ENCODE measurements around the gene SLC25A27.
"Not testable (repeated sequence)": the region's sequence is repeated elsewhere in the genome, so short reads cannot be mapped to it uniquely, and the experiment has no call there.

The SLC25A27 gene, protein sequence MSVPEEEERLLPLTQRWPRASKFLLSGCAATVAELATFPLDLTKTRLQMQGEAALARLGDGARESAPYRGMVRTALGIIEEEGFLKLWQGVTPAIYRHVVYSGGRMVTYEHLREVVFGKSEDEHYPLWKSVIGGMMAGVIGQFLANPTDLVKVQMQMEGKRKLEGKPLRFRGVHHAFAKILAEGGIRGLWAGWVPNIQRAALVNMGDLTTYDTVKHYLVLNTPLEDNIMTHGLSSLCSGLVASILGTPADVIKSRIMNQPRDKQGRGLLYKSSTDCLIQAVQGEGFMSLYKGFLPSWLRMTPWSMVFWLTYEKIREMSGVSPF

GRCh38 chr6:46652603-46653438, at the start of gene SLC25A27, which contains the start of gene CYP39A1:
TSS of gene SLC25A27 (plus strand) at chr6:46652975. CDS start at chr6:46653193, 218 bp downstream.
TSS of gene CYP39A1 (minus strand) at chr6:46652818. CDS start at chr6:46652582, 236 bp downstream.
- DNase-seq: peak; percentile 89

- DNase-seq: no peak
Measured at GRCh38 chr6:46605091-46605797, 47.5 kb upstream of the SLC25A27 start.

GRCh38 chr6:46606338-46606737, 46.4 kb upstream of the SLC25A27 start:
- DNase-seq: no peak

GRCh38 chr6:46610862-46611553, 41.8 kb upstream of the SLC25A27 start:
- no peak for DNase-seq

DNA sequence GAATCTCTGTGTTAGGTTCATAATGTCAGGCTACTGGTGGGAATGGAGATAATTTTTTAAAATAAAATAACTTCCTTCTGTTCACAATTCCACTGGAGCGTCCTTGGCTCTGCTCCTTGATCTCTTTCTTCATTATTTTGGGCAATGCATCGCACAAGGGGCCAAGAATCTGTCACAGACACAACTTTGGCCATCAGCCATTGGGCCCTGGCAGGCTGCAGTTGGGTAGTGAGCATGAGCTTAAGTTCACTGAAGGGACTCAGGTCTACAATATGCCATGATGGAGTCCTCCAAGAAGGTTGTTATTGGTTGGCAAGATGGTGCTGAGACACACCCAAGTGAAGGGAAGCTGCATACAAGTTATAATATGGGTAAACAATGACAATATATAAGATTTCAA, 40.1 kb upstream of the SLC25A27 start:
- no peak for DNase-seq

DNA sequence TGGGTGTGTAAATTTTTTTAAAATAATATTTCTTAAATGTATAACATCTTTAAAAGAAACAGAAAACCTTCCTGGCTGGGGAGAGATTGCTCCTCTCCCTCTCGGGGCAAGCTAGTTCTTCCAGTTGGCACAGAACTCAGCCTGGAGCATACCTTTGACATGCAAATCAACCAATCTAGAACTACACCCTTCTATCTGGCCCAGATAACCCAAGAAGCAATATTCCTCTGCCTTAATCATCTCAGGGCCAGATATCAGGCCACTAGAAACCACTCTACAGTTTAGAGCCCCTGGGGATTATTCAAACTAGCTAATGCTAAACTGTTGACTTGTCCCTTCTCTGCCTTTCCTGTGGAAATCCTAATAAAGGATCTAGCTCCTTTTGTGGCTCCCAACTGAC, 34.0 kb upstream of the SLC25A27 start:
- DNase-seq: no peak

GRCh38 chr6:46626228-46626909, 26.4 kb upstream of the SLC25A27 start:
- no peak for DNase-seq

DNA sequence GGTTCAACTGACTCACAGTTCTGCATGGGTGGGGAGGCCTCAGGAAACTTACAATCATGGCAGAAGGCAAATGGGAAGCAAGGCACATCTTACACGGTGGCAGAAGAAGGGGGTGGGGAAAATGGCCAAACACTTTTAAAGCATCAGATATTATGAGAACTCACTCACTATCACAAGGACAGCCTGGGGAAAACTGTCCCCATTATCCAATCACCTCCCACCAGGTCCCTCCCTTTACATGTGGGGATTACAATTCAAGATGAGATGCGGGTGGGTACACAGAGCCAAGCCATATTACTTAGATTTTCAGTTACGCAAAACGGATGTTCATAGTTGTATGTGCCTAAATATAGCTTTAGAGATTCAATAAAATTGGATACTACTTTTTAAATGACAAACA, 25.8 kb upstream of the SLC25A27 start:
- DNase-seq: no peak

GRCh38 chr6:46628498-46628897, 24.3 kb upstream of the SLC25A27 start:
- DNase-seq: no peak

GRCh38 chr6:46628976-46629375, 23.8 kb upstream of the SLC25A27 start:
- no peak for DNase-seq

- no peak for DNase-seq
Measured at GRCh38 chr6:46629691-46630090, 23.1 kb upstream of the SLC25A27 start.

GRCh38 chr6:46632053-46632452, 20.7 kb upstream of the SLC25A27 start:
- no peak for DNase-seq

DNA sequence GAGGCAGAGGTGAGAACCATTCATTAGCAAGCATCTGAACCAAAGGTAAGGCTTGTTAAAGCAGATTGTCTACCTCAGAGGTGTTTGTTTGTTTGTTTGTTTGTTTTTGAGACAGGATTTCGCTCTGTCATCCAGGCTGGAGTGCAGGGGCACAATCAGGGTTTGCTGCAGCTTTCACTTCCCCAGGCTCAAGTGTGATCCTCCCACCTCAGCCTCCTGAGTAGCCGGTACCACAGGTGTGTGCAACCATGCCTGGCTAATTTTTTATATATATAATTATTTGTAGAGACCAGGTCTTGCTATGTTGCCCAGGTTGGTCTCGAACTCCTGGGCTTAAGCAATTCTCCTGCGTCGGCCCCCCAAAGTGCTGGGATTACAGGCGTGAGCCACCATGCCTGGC, 17.3 kb upstream of the SLC25A27 start:
- DNase-seq: no peak

- no peak for DNase-seq
Measured at GRCh38 chr6:46637145-46637544, 15.6 kb upstream of the SLC25A27 start.

DNA sequence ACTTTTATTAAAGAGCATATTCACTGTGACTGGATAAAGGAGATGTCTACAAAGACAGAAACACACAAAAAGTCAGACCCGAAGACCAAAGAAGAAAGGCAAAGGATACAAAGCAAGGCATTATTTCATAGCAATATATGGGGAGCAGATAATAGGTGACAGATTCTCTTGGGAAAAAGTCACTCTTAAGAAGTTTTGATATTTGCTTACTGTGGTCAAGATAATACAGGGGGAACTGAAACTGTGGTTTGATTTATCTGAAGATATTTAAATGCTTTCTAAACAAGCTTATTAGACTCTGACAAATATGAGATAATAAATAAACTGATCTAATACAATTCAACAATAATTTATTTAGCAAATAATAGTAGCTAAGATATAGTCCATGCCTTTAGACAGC, 14.8 kb upstream of the SLC25A27 start:
- DNase-seq: no peak

DNA sequence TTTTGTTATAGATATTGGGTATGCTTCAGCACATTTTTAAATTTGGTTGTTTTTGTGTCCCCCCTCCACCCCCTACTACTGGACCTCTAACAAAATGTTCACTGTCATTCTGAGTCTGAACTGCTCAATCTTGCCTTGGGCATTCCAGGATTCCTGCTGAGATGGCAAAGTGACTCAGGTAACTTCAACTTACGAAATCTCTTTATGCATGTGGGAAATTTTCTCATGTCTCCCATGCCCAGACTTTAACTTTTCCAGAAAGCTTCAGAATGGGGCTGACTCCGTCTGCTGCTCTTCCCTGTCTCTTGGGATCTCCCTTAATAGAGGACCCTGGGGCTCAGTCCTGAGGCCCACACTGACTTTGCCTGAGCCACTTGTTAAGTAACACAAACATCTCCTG, 14.1 kb upstream of the SLC25A27 start:
- no peak for DNase-seq

- no peak for DNase-seq
Measured at GRCh38 chr6:46642928-46643751, 9.6 kb upstream of the SLC25A27 start.

GRCh38 chr6:46645265-46645664, 7.5 kb upstream of the SLC25A27 start:
- DNase-seq: no peak

GRCh38 chr6:46648108-46648507, 4.7 kb upstream of the SLC25A27 start:
- not testable (repeated sequence) for DNase-seq

DNA sequence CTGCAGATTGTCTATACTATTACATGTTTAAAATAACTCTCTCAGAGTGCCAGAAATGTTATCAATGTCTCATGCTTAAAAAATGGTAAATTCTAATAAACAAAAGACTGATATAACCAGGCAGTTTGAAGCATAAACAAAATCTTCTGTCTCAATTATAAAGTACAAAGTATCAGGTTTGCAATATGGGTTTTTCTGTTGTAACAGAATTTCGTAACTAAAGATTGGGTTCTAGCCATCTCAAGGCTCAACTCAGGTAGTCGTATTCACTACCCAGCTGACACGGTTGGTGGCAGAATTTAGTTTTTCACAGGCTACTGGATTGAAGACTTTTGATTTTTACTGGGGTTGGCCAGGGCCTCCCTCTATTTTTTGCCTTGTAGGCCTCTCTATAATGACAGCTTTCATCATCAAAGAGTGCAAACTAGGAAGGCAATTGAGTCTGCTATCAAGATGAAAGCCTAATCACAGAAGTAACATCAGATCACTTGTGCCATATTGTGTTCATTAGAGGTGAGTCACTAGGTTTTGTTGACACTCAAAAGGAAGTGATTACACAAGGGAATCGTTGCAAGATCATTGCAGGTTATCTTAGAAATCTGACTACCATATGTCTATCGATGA, 3.8 kb upstream of the SLC25A27 start:
- no peak for DNase-seq

DNA sequence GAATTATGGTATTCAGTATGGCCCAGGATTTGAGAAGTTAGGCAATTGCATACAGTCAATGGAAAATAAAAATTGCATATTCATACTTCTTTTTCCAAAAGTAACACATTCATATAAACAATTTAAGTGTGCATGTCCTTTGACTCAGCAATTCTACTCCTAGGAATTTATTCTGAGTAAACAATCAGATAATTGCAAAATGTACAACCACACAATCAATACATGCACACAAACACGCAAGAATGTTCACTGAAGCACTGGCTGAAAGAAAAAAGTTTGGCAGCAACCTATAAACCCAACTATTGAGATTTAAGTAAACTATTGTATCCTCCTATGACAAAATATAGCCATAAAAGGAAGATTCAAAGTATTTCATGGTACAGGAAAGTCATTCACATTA, 1.8 kb upstream of the SLC25A27 start:
- DNase-seq: no peak
